ENCODE data around the gene TSSK2. TPM values are rescaled to one million over a fixed set of nuclear protein-coding genes. Genes with fewer than 3 reads are reported as not detected.

The TSSK2 gene
- total and polyA plus RNA-seq, 2 experiments from 2014 or later: not detected

DNA sequence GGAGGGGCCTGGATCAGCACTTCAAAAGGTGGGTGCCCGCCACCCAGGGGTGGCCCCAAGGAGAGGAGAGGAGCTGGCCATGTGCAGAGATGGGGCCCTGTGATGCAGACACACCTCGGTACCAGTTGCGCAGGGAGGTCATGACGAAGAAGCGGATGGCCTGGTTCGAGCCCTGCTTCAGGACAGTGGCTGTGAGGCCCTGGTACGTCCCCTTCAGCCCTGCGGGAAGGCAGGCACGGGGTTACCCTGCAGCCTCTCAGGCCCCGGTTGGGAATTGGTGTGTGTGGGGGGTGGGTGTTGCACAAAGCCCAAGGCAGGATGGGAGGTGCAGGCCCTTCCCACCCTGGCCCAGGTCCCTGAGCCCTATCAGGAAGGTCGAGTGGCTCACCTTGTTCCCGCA is 45.6 kb downstream of the TSSK2 start:
- Histone ChIP-seq H3K4me1 (ENCODE audit: insufficient read depth) (peaks cover 36% of the 10 kb centered on the region), H2AFZ (no peak overlapping the region), H3K4me3 (no peak overlapping the region)

DNA sequence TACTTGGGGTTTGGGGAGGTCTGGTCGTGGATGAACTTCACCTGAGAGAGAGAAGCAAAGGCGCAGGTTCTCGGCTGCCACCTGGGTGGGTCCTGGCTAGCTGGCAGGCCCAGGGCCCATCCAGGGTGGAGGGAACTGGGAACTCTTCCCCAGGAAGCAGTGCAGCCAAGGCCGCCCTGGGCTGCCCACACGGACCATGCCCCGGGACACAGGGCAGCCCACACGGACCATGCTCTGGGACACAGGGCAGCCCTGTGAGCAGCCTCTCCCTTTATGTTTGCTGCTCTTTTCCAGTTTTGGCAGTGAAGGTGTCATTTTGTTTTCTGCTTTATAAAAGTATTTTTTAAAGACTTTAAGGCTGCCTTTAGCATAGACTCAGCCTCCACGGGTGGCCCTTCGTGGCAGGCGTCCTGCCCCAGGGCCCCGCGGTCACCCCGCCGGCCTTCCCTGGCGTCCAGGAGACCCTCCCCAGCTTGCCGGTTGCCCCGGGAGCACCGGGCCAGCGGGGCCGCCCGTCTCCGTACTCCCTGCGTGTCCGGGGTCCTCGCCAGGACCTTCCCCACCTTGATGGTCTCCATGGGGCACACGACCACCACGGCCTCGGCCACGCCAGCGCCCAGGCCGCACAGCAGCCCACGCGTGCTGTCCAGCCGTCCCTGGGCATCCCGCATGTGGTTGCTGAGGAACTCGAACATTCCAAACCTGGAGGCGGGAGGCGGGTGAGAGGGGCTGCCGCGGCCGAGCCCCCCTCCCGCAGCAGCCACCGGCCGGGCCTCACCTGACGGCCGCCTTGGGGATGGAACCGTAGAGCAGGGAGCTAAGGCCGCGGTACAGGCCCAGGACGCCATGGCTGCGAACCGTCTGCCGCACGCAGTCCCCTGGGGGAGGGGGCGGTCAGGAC is 46.3 kb downstream of the TSSK2 start:
- Histone ChIP-seq H4K20me1 (ENCODE audit: insufficient read depth, poor library complexity, severe bottlenecking) (peaks cover 22% of the 10 kb centered on the region), H3K4me3 (peak overlapping the region; percentile 98), H3K27ac (peak overlapping the region; percentile 99), H3K79me2 (peaks cover 42% of the 10 kb centered on the region), H3K4me1 (ENCODE audit: insufficient read depth) (peaks cover 33% of the 10 kb centered on the region), H2AFZ (peak overlapping the region; percentile 69), H3K27me3 (no peaks in the 10 kb centered on the region), H3K9me2 (replicated peaks; ENCODE audit: insufficient read depth) (no peaks in the 10 kb centered on the region), H3K36me3 (replicated peaks; ENCODE audit: insufficient read depth, low read depth) (no peaks in the 10 kb centered on the region), H3K9me3 (ENCODE audit: low read depth) (no peaks in the 10 kb centered on the region), H3K4me2 (peak overlapping the region; percentile 99)
- DNase-seq (ENCODE audit: low spot score): peak; percentile 22
- 38% methylated on average over 47 of the region's 55 CpGs for WGBS (ENCODE audit: low lambda C conversion rate, missing lambda C conversion rate)
- TF ChIP-seq EZH2 (IDR thresholded peaks at IDR 0.05; ENCODE audit: borderline replicate concordance): no peak
- TF ChIP-seq, protein P1, sequence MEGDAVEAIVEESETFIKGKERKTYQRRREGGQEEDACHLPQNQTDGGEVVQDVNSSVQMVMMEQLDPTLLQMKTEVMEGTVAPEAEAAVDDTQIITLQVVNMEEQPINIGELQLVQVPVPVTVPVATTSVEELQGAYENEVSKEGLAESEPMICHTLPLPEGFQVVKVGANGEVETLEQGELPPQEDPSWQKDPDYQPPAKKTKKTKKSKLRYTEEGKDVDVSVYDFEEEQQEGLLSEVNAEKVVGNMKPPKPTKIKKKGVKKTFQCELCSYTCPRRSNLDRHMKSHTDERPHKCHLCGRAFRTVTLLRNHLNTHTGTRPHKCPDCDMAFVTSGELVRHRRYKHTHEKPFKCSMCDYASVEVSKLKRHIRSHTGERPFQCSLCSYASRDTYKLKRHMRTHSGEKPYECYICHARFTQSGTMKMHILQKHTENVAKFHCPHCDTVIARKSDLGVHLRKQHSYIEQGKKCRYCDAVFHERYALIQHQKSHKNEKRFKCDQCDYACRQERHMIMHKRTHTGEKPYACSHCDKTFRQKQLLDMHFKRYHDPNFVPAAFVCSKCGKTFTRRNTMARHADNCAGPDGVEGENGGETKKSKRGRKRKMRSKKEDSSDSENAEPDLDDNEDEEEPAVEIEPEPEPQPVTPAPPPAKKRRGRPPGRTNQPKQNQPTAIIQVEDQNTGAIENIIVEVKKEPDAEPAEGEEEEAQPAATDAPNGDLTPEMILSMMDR (IDR thresholded peaks at IDR 0.05; ENCODE audit: poor library complexity): no peak

More for the DNA sequence above, 45.6 kb downstream of the TSSK2 start:
- Histone ChIP-seq H4K20me1 (ENCODE audit: insufficient read depth, poor library complexity, severe bottlenecking) (peaks cover 22% of the 10 kb centered on the region), H3K79me2 (peaks cover 49% of the 10 kb centered on the region), H3K36me3 (replicated peaks; ENCODE audit: insufficient read depth, low read depth) (no peaks in the 10 kb centered on the region), H3K27me3 (no peaks in the 10 kb centered on the region), H3K27ac (no peak overlapping the region), H3K9me3 (ENCODE audit: low read depth) (no peaks in the 10 kb centered on the region), H3K4me2 (peak overlapping the region; percentile 99), H3K9me2 (replicated peaks; ENCODE audit: insufficient read depth) (no peaks in the 10 kb centered on the region)
- no peak for DNase-seq (ENCODE audit: low spot score)
- 84% methylated on average over 12 of the region's 12 CpGs for WGBS (ENCODE audit: low lambda C conversion rate, missing lambda C conversion rate)
- TF ChIP-seq, protein P1 (IDR thresholded peaks at IDR 0.05; ENCODE audit: poor library complexity): no peak
- TF ChIP-seq EZH2phosphoT487 (IDR thresholded peaks at IDR 0.05; ENCODE audit: low read depth, severe bottlenecking, unreplicated experiment) (no peak), EZH2 (IDR thresholded peaks at IDR 0.05; ENCODE audit: borderline replicate concordance) (no peak)

DNA sequence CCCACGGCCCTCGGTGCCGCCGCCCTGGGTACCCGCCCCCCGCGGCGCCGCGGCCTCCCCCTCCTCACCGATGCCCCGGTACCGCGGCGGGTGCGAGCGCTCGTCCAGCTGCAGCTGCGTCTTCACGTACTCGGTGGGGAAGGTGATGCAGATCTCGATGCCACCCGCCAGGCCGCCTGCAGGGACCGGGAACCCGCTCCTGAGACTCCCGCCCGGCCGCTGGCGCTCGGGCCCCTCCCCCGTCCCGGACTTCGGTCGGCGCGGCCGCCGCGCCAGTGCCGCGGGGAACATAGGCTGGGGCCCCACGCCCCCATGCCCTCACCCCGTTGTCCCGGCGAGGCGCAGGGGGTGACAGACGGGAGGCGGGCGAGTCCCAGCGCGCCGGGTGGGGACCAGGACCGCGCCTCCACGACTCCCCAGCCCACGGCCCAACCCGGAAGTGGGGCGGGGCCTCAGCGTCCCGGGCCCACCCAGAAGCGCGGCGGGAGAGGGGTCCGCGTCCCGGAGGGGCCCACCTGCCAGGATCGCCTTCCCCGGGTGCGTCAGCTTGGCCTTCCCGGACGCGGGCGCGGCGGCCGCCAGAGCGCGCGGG is 47.1 kb downstream of the TSSK2 start:
- H4K20me1 ChIP-seq (ENCODE audit: insufficient read depth, poor library complexity, severe bottlenecking): peaks cover 22% of the 10 kb centered on the region
- no peaks in the 10 kb centered on the region for H3K36me3 ChIP-seq (replicated peaks; ENCODE audit: insufficient read depth, low read depth)
- H3K9me2 ChIP-seq (replicated peaks; ENCODE audit: insufficient read depth): no peaks in the 10 kb centered on the region
- under 1% methylated on average over 48 of the region's 80 CpGs for WGBS (ENCODE audit: low lambda C conversion rate, missing lambda C conversion rate)
- H3K27me3 ChIP-seq: no peaks in the 10 kb centered on the region
- H3K27ac ChIP-seq: peak overlapping the region; percentile 99
- DNase-seq (ENCODE audit: low spot score): peak; percentile 90
- peaks cover 26% of the 10 kb centered on the region for H3K4me1 ChIP-seq (ENCODE audit: insufficient read depth)
- H3K4me3 ChIP-seq: peak overlapping the region; percentile 98
- H3K79me2 ChIP-seq: peaks cover 35% of the 10 kb centered on the region
- TF ChIP-seq, protein P1 (IDR thresholded peaks at IDR 0.05; ENCODE audit: poor library complexity): no peak
- H3K9me3 ChIP-seq (ENCODE audit: low read depth): no peaks in the 10 kb centered on the region
- H3K4me2 ChIP-seq: peak overlapping the region; percentile 99
- H2AFZ ChIP-seq: peak overlapping the region; percentile 69

Data from hepatocyte (in vitro differentiated cells).